ENCODE results near the gene CACNA1C. TPM values are rescaled to one million over a fixed set of nuclear protein-coding genes. Genes with fewer than 3 reads are reported as not detected.

Gene CACNA1C
- total RNA-seq, 4 donors from 2014 or later: 0.38 to 2.4 (median 1.4) TPM

- no peak for TF ChIP-seq CTCF (IDR thresholded peaks at IDR 0.05)
- no peak for TF ChIP-seq POLR2A (IDR thresholded peaks at IDR 0.05)
- WGBS, 2 donors: 78 to 81% methylated on average over 10 of the region's 10 CpGs
- no peak overlapping the region for H3K4me3 ChIP-seq (ENCODE audit: low read depth, poor library complexity, severe bottlenecking)
- DNase-seq (ENCODE audit: low spot score in 2 of 2): no peak
- intact Hi-C loops (cut with DNase I; ENCODE audit: low total_unique reads): no loop called here
These were observed 395.1 kb downstream of the CACNA1C start for GRCh38 chr12:2447861-2448260.

- WGBS, 2 donors: 61 to 76% methylated on average over 6 of the region's 6 CpGs
- no peak overlapping the region for H3K4me3 ChIP-seq (ENCODE audit: low read depth, poor library complexity, severe bottlenecking)
- TF ChIP-seq CTCF (IDR thresholded peaks at IDR 0.05): no peak
- TF ChIP-seq POLR2A (IDR thresholded peaks at IDR 0.05): no peak
- intact Hi-C loops (cut with DNase I; ENCODE audit: low total_unique reads): no loop called here
- no peak for DNase-seq (ENCODE audit: low spot score in 2 of 2)
These were observed 396.8 kb downstream of the CACNA1C start for GRCh38 chr12:2449586-2449985.

GRCh38 chr12:2450553-2450952, 397.8 kb downstream of the CACNA1C start:
- 68 to 91% methylated on average over 9 of the region's 9 CpGs for WGBS, 2 donors
- no peak overlapping the region for H3K4me3 ChIP-seq (ENCODE audit: low read depth, poor library complexity, severe bottlenecking)
- DNase-seq (ENCODE audit: low spot score in 2 of 2): no peak
- intact Hi-C loops (cut with DNase I; ENCODE audit: low total_unique reads): no loop called here
- TF ChIP-seq POLR2A (IDR thresholded peaks at IDR 0.05) (no peak), CTCF (IDR thresholded peaks at IDR 0.05) (no peak)

GRCh38 chr12:2451025-2451424, 398.2 kb downstream of the CACNA1C start:
- no peak for TF ChIP-seq POLR2A (IDR thresholded peaks at IDR 0.05)
- no peak for TF ChIP-seq CTCF (IDR thresholded peaks at IDR 0.05)
- intact Hi-C loops (cut with DNase I; ENCODE audit: low total_unique reads): no loop called here
- no peak for DNase-seq (ENCODE audit: low spot score in 2 of 2)
- 74 to 87% methylated on average over 4 of the region's 4 CpGs for WGBS, 2 donors
- H3K4me3 ChIP-seq (ENCODE audit: low read depth, poor library complexity, severe bottlenecking): no peak overlapping the region

GRCh38 chr12:2451497-2451896, 398.7 kb downstream of the CACNA1C start:
- WGBS, 2 donors: 80 to 82% methylated on average over 5 of the region's 5 CpGs
- H3K4me3 ChIP-seq (ENCODE audit: low read depth, poor library complexity, severe bottlenecking): no peak overlapping the region
- intact Hi-C loops (cut with DNase I; ENCODE audit: low total_unique reads): no loop called here
- no peak for TF ChIP-seq CTCF (IDR thresholded peaks at IDR 0.05)
- no peak for TF ChIP-seq POLR2A (IDR thresholded peaks at IDR 0.05)
- DNase-seq (ENCODE audit: low spot score in 2 of 2): no peak

- no peak for TF ChIP-seq CTCF (IDR thresholded peaks at IDR 0.05)
- no peak for TF ChIP-seq POLR2A (IDR thresholded peaks at IDR 0.05)
- DNase-seq (ENCODE audit: low spot score in 2 of 2): no peak
- H3K4me3 ChIP-seq (ENCODE audit: low read depth, poor library complexity, severe bottlenecking): no peak overlapping the region
- 72 to 82% methylated on average over 15 of the region's 15 CpGs for WGBS, 2 donors
- intact Hi-C loops (cut with DNase I; ENCODE audit: low total_unique reads): no loop called here
These were observed 400.4 kb downstream of the CACNA1C start for GRCh38 chr12:2453076-2453760.
